ENCODE results near the gene ATXN10.

- no peak for TF ChIP-seq EZH2phosphoT487 (IDR thresholded peaks at IDR 0.05; ENCODE audit: borderline replicate concordance)
- TF ChIP-seq CTCF (conservative IDR thresholded peaks at IDR 0.05; ENCODE audit: low read length): no peak
Measured at GRCh38 chr22:45888221-45889092, 216.8 kb downstream of the ATXN10 start.
